Keratinocyte (primary cell): ENCODE data around the gene FOXS1. TPM values are rescaled to one million over a fixed set of nuclear protein-coding genes. Genes with fewer than 3 reads are reported as not detected.
"Not testable (repeated sequence)": the region's sequence is repeated elsewhere in the genome, so short reads cannot be mapped to it uniquely, and the experiment has no call there.

Source experiments
- DNase-seq: peaks from one replicate; pipeline ENCODE4 v3.0.0-alpha.2; 2011; ENCODE audit warnings: low read depth, missing footprints, low spot score
- FAIRE-seq: peaks from 2 replicates; lab custom pipeline; 2011; peaks lifted over from hg19 to GRCh38; lab: Jason Lieb, UNC
- H2AFZ ChIP-seq: 2 replicates; pipeline ENCODE4 v1.6.0; 2012; ENCODE audit warnings: low read length, control low read depth, inconsistent platforms; ENCODE audit not compliant: control insufficient read depth
- H3K27ac ChIP-seq: 2 replicates; pipeline ENCODE4 v1.5.1; 2011; ENCODE audit warnings: low read length; ENCODE audit not compliant: control insufficient read depth, insufficient read depth
- H3K27me3 ChIP-seq: 3 replicates; pipeline ENCODE4 v1.6.0; 2011; ENCODE audit warnings: low read length; ENCODE audit not compliant: control insufficient read depth, insufficient read depth; ENCODE audit errors: extremely low read depth
- H3K36me3 ChIP-seq, 2 experiments: 2 replicates in 1 of 2; 3 replicates in 1 of 2; pipeline ENCODE4 v1.5.1; 2011; ENCODE audit warnings: low read length in 2 of 2, mild to moderate bottlenecking in 1 of 2; ENCODE audit not compliant: control insufficient read depth in 2 of 2, insufficient read depth in 2 of 2; ENCODE audit errors: extremely low read depth in 1 of 2
- H3K4me1 ChIP-seq: 3 replicates; pipeline ENCODE4 v1.5.1; 2011; ENCODE audit warnings: low read length; ENCODE audit not compliant: control insufficient read depth, insufficient read depth; ENCODE audit errors: extremely low read depth
- H3K4me2 ChIP-seq: 3 replicates; pipeline ENCODE4 v1.6.0; 2011; ENCODE audit warnings: low read depth, low read length; ENCODE audit not compliant: control insufficient read depth, insufficient read depth; ENCODE audit errors: extremely low read depth
- H3K4me3 ChIP-seq, 3 experiments: fragments of 200-600 bp in 1 of 3; sonication (generic) in 1 of 3; 2 replicates in 2 of 3; 3 replicates in 1 of 3; pipeline ENCODE4 v1.5.1; 2011 to 2016; ENCODE audit warnings: low read length in 3 of 3, mild to moderate bottlenecking in 3 of 3, control low read depth in 2 of 3, inconsistent platforms in 1 of 3, low read depth in 1 of 3, mixed read lengths in 1 of 3, mixed run types in 1 of 3, moderate library complexity in 1 of 3; ENCODE audit not compliant: control insufficient read depth in 2 of 3, insufficient read depth in 2 of 3; ENCODE audit errors: extremely low read depth in 1 of 3
- H3K79me2 ChIP-seq: 2 replicates; pipeline ENCODE4 v1.6.0; 2012; ENCODE audit warnings: low read length; ENCODE audit not compliant: control insufficient read depth, insufficient read depth
- H3K9ac ChIP-seq: 3 replicates; pipeline ENCODE4 v1.6.0; 2011; ENCODE audit warnings: low read length; ENCODE audit not compliant: control insufficient read depth, insufficient read depth; ENCODE audit errors: extremely low read depth
- H3K9me1 ChIP-seq: 3 replicates; pipeline ENCODE4 v1.6.0; 2011; ENCODE audit warnings: low read length; ENCODE audit not compliant: control insufficient read depth, insufficient read depth; ENCODE audit errors: extremely low read depth
- H3K9me3 ChIP-seq: 2 replicates; pipeline ENCODE4 v1.5.1; 2012; ENCODE audit warnings: low read depth, low read length; ENCODE audit not compliant: control insufficient read depth
- H4K20me1 ChIP-seq: 3 replicates; pipeline ENCODE4 v1.6.0; 2011; ENCODE audit warnings: low read length; ENCODE audit not compliant: control insufficient read depth, insufficient read depth; ENCODE audit errors: extremely low read depth
- CTCF ChIP-seq, 3 experiments: IDR thresholded peaks in 1 of 3; conservative IDR thresholded peaks in 1 of 3; optimal IDR thresholded peaks in 1 of 3; 2 replicates in 2 of 3; 3 replicates in 1 of 3; pipeline versions ENCODE3 to v1.5.1; 2011; ENCODE audit warnings: low read length in 3 of 3, mild to moderate bottlenecking in 3 of 3, moderate library complexity in 2 of 3, control low read depth in 1 of 3, inconsistent platforms in 1 of 3; ENCODE audit not compliant: insufficient read depth in 2 of 3; ENCODE audit errors: extremely low read depth in 1 of 3
- EZH2 ChIP-seq: IDR thresholded peaks from one replicate; pipeline ENCODE4 v1.6.1; 2012; ENCODE audit warnings: inconsistent platforms, mild to moderate bottlenecking, low read length, moderate library complexity
- dilution Hi-C: fragments of 300-500 bp; cut with MboI; formaldehyde crosslinking; loops from one replicate; pipeline ENCODE4 v1.7.0; 2020; ENCODE audit warnings: low sequenced_read_pairs; ENCODE audit not compliant: extremely low pct_ligation_motif_present
- polyA plus RNA-seq, 5 experiments: library from polyadenylated mRNA; depleted of rRNA in 3 of 5; stranded (reverse) in 3 of 5; stranded (forward) in 1 of 5; unstranded in 1 of 5; fragments of >200 nt; gene quantifications; 1 replicate in 1 of 5; 2 replicates in 3 of 5; 3 replicates in 1 of 5; pipeline versions ENCODE4 v1.2.1 to v1.2.3, GENCODE V29; 2011 to 2012; ENCODE audit warnings: missing spikeins in 2 of 5, low read depth in 1 of 5, low replicate concordance in 1 of 5

The FOXS1 gene
- polyA plus RNA-seq, 1 donor (not counting 4 experiments of a cell fraction or from before 2014, with no cell fraction given): not detected

- Histone ChIP-seq H4K20me1 (no peaks in the 10 kb centered on the region), H3K9me3 (no peaks in the 10 kb centered on the region), H3K4me1 (no peaks in the 10 kb centered on the region), H3K27ac (no peak overlapping the region), H3K4me2 (no peak overlapping the region), H3K79me2 (no peaks in the 10 kb centered on the region), H2AFZ (no peak overlapping the region), H3K27me3 (peaks cover 9% of the 10 kb centered on the region), H3K36me3 (no peaks in the 10 kb centered on the region), H3K9ac (no peak overlapping the region), H3K9me1 (no peaks in the 10 kb centered on the region), H3K4me3 (no peak overlapping the region)
- TF ChIP-seq CTCF (optimal IDR thresholded peaks at IDR 0.05 in 1 of 3, IDR thresholded peaks at IDR 0.05 in 1 of 3, conservative IDR thresholded peaks at IDR 0.05 in 1 of 3; ENCODE audit: extremely low read depth in 1 of 3, insufficient read depth in 2 of 3, low read length in 3 of 3) (no peak), EZH2 (no peak)
- no peak for FAIRE-seq
- DNase-seq: no peak
- dilution Hi-C loops: no loop called here
Measured at GRCh38 chr20:31829731-31830130, 15.7 kb downstream of the FOXS1 start.

DNA sequence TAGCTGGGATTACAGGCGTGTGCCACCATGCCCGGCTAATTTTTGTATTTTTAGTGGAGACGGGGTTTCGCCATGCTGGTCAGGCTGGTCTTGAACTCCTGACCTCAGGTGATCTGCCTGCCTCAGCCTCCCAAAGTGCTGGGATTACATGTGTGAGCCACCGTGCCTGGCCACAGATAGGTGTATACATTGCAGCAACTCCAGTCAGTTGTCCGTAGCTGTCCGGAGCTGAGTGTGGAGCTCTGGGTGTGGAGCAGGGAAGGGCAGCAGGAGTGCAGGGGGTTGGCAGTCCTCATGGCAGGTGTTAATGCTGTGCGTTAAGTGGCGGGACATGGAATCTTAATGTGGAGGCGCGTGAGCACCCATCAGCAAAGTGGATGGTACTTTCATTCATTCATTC is 17.4 kb downstream of the FOXS1 start:
- FAIRE-seq, H4K20me1 ChIP-seq, H3K4me2 ChIP-seq, H3K27ac ChIP-seq, H3K9me1 ChIP-seq, H3K9me3 ChIP-seq, H3K9ac ChIP-seq, H3K4me1 ChIP-seq, H3K79me2 ChIP-seq, DNase-seq, H3K36me3 ChIP-seq, H3K4me3 ChIP-seq, dilution Hi-C loops, H3K27me3 ChIP-seq, H2AFZ ChIP-seq: not testable (repeated sequence)

- H3K36me3 ChIP-seq: no peaks in the 10 kb centered on the region
- H3K9me3 ChIP-seq: no peaks in the 10 kb centered on the region
- no peak for TF ChIP-seq CTCF (optimal IDR thresholded peaks at IDR 0.05 in 1 of 3, IDR thresholded peaks at IDR 0.05 in 1 of 3, conservative IDR thresholded peaks at IDR 0.05 in 1 of 3; ENCODE audit: extremely low read depth in 1 of 3, insufficient read depth in 2 of 3, low read length in 3 of 3)
- no peak for TF ChIP-seq EZH2
Measured at GRCh38 chr20:31827059-31827458, 18.3 kb downstream of the FOXS1 start.

More at GRCh38 chr20:31827059-31827458, 18.3 kb downstream of the FOXS1 start:
- no peaks in the 10 kb centered on the region for H4K20me1 ChIP-seq
- DNase-seq (no peak), FAIRE-seq (no peak)
- no peak overlapping the region for H2AFZ ChIP-seq
- H3K27ac ChIP-seq: no peak overlapping the region
- no peak overlapping the region for H3K4me3 ChIP-seq
- no peaks in the 10 kb centered on the region for H3K9me1 ChIP-seq
- H3K9ac ChIP-seq: no peak overlapping the region
- no peak overlapping the region for H3K4me2 ChIP-seq
- dilution Hi-C loops: no loop called here
- no peaks in the 10 kb centered on the region for H3K79me2 ChIP-seq
- H3K4me1 ChIP-seq: no peaks in the 10 kb centered on the region
- H3K27me3 ChIP-seq: no peaks in the 10 kb centered on the region
